B cell (primary cell): ENCODE measurements around the gene DNAAF1. TPM values are rescaled to one million over a fixed set of nuclear protein-coding genes. Genes with fewer than 3 reads are reported as not detected.

Experiments used
- ATAC-seq: fragments of 200-7000 bp; cut with Tn5 transposase; one replicate; pipeline ENCODE4 v1.10.0; 2021; ENCODE audit warnings: low read depth, mild to moderate bottlenecking, moderate number of reproducible peaks, moderate library complexity
- CTCF ChIA-PET: fragments of 350-600 bp; sonication (Branson Sonifier 250); formaldehyde crosslinking; loops from one replicate; lab custom pipeline; 2021; ENCODE audit warnings: antibody characterized with exemption, inconsistent platforms; lab: Charles Lee
- POLR2A ChIA-PET: fragments of 350-600 bp; sonication (Branson Sonifier 250); formaldehyde crosslinking; loops from one replicate; lab custom pipeline; 2021; ENCODE audit warnings: antibody characterized with exemption; lab: Charles Lee
- DNase-seq: peaks from one replicate; pipeline ENCODE4 v3.0.0; 2013
- H2AFZ ChIP-seq: 2 replicates; pipeline ENCODE4 v1.6.1; 2012; ENCODE audit warnings: mild to moderate bottlenecking, low read depth, low read length; ENCODE audit not compliant: insufficient read depth, poor library complexity, severe bottlenecking
- H3K27ac ChIP-seq, 2 donors: 1 replicate in 1 of 2; 2 replicates in 1 of 2; pipeline ENCODE4 v1.5.1; 2012 to 2013; ENCODE audit warnings: low read length in 2 of 2, mild to moderate bottlenecking in 2 of 2, moderate library complexity in 1 of 2
- H3K27me3 ChIP-seq, 4 experiments: fragments of 200-600 bp in 1 of 4; sonication (generic) in 1 of 4; replicated peaks in 1 of 4; 1 replicate in 2 of 4; 2 replicates in 2 of 4; pipeline versions ENCODE4 v1.6.1 to v1.7.0; 2013 to 2016; ENCODE audit warnings: low read length in 3 of 4, mild to moderate bottlenecking in 2 of 4, mixed read lengths in 1 of 4, moderate library complexity in 1 of 4; ENCODE audit not compliant: insufficient read depth in 4 of 4, control insufficient read depth in 3 of 4; ENCODE audit errors: control extremely low read depth in 1 of 4
- H3K36me3 ChIP-seq, 2 experiments: replicated peaks in 1 of 2; 1 replicate in 1 of 2; 2 replicates in 1 of 2; pipeline versions ENCODE4 v1.6.1 to v1.7.1; 2013; ENCODE audit warnings: low read length in 1 of 2; ENCODE audit not compliant: insufficient read depth in 2 of 2, control insufficient read depth in 1 of 2; ENCODE audit errors: control extremely low read depth in 1 of 2, extremely low read depth in 1 of 2
- H3K4me1 ChIP-seq, 2 donors: fragments of 200-600 bp in 1 of 2; sonication (generic) in 1 of 2; 1 replicate in 1 of 2; 2 replicates in 1 of 2; pipeline versions ENCODE4 v1.5.1 to v1.6.1; 2013 to 2017; ENCODE audit warnings: low read length in 2 of 2; ENCODE audit not compliant: control insufficient read depth in 2 of 2, insufficient read depth in 2 of 2
- H3K4me2 ChIP-seq: replicated peaks from 2 replicates; pipeline ENCODE3; 2012; ENCODE audit warnings: mild to moderate bottlenecking, low read depth, low read length; ENCODE audit not compliant: poor library complexity, severe bottlenecking
- H3K4me3 ChIP-seq, 5 experiments: fragments of 200-600 bp in 1 of 5; sonication (generic) in 1 of 5; 1 replicate in 3 of 5; 2 replicates in 2 of 5; pipeline versions ENCODE4 v1.5.1 to v1.7.0; 2011 to 2016; ENCODE audit warnings: low read length in 4 of 5, mild to moderate bottlenecking in 4 of 5, low read depth in 2 of 5, control low read depth in 1 of 5, moderate library complexity in 1 of 5; ENCODE audit not compliant: insufficient read depth in 1 of 5; ENCODE audit errors: control extremely low read depth in 1 of 5, extremely low read depth in 1 of 5
- H3K79me2 ChIP-seq: fragments of 200-600 bp; sonication (generic); one replicate; pipeline ENCODE4 v1.6.0; 2016; ENCODE audit warnings: low read length; ENCODE audit not compliant: control insufficient read depth, insufficient read depth
- H3K9ac ChIP-seq: fragments of 200-600 bp; sonication (generic); 2 replicates; pipeline ENCODE4 v1.6.1; 2017; ENCODE audit warnings: mild to moderate bottlenecking, low read length, moderate library complexity
- H3K9me3 ChIP-seq, 3 donors: one replicate each; pipeline versions ENCODE4 v1.6.1 to v1.7.1; 2013; ENCODE audit warnings: low read length in 2 of 3; ENCODE audit not compliant: control insufficient read depth in 2 of 3, insufficient read depth in 1 of 3; ENCODE audit errors: control extremely low read depth in 1 of 3
- H4K20me1 ChIP-seq: 2 replicates; pipeline ENCODE4 v1.6.0; 2012; ENCODE audit warnings: mild to moderate bottlenecking, low read length; ENCODE audit not compliant: insufficient read depth, control insufficient read depth, poor library complexity, severe bottlenecking
- H3K27ac Mint-ChIP-seq: one replicate; pipeline ENCODE4 v1.8.0; 2021; ENCODE audit warnings: mixed read lengths
- H3K27me3 Mint-ChIP-seq: one replicate; pipeline ENCODE4 v1.8.0; 2021; ENCODE audit warnings: mixed read lengths
- H3K4me1 Mint-ChIP-seq: one replicate; pipeline ENCODE4 v1.8.0; 2021; ENCODE audit warnings: mixed read lengths
- H3K4me3 Mint-ChIP-seq: one replicate; pipeline ENCODE4 v1.8.0; 2021; ENCODE audit warnings: mixed read lengths
- H3K9me3 Mint-ChIP-seq: one replicate; pipeline ENCODE4 v1.8.0; 2022; ENCODE audit warnings: mixed read lengths; ENCODE audit not compliant: insufficient read depth
- CTCF ChIP-seq: fragments of 200-600 bp; IDR thresholded peaks from one replicate; pipeline ENCODE4 v1.8.0; 2022; ENCODE audit warnings: antibody characterized with exemption, mild to moderate bottlenecking
- EZH2 ChIP-seq: IDR thresholded peaks from 2 replicates; pipeline ENCODE4 v1.6.1; 2012; ENCODE audit warnings: borderline replicate concordance, low read depth, mild to moderate bottlenecking, moderate library complexity, low read length; ENCODE audit not compliant: insufficient read depth, poor library complexity, severe bottlenecking
- WGBS: methylation state at CpG from one replicate; pipeline ENCODE4 v1.1.5; 2013; ENCODE audit warnings: missing lambda C conversion rate; ENCODE audit not compliant: insufficient coverage; 5-methylcytosine and 5-hydroxymethylcytosine counted together
- intact Hi-C: fragments of 100-400 bp; cut with micrococcal nuclease; formaldehyde crosslinking; loops from one replicate; pipeline ENCODE4 v1.10.0; 2022
- polyA plus RNA-seq: library from polyadenylated mRNA; depleted of rRNA; stranded (reverse); fragments of >200 nt; gene quantifications from 2 replicates; pipeline ENCODE4 v1.2.3, GENCODE V29; 2012
- total RNA-seq, 2 donors: library from RNA; stranded (reverse); fragments of 120-200 nt in 1 of 2; gene quantifications; 1 replicate in 1 of 2; 2 replicates in 1 of 2; pipeline versions ENCODE4 v1.2.3 to v1.2.4, GENCODE V29; 2013 to 2022

Gene DNAAF1
- total and polyA plus RNA-seq, 2 donors (not counting 1 experiment from before 2014, with no cell fraction given) = 0.24 to 0.30 TPM

DNA sequence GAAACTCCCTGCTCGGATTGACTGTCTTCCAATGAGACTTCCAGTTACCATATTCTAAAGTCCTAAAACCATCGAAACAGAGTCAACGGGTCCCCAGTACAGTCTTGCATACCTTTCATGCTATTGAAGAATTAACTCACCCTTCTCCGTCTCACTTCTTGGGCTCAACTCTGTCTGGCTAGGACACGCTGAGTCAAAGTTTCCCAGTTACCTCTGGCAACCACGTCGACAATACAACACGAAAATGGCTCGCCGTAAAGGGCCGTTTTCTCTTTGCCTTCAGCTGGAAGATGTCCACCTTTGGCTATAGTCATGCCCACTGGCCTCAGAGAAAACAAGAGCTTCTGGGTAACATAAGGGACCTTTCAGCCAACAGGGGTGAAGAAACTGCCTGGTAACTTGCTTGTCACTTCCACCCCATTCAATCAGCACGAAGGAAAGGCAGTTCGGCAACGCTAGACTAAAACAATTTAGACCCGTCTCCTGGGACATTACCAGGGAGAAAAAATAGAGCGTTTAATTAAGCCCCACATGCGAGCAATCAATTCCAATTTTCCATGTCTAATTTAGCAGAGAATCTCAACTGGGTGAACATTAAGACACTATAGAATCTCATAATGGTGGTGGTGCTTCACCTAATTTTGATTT is 73.2 kb downstream of the DNAAF1 start:
- Mint-ChIP-seq H3K9me3 (no peaks in the 10 kb centered on the region), H3K27ac (no peak overlapping the region), H3K4me1 (no peaks in the 10 kb centered on the region), H3K4me3 (no peak overlapping the region), H3K27me3 (peaks cover 20% of the 10 kb centered on the region)
- Histone ChIP-seq H3K4me1 (no peaks in the 10 kb centered on the region), H3K36me3 (no peaks in the 10 kb centered on the region), H3K27me3 (no peaks in the 10 kb centered on the region), H3K4me3 (no peak overlapping the region), H3K9ac (no peak overlapping the region), H2AFZ (no peak overlapping the region), H4K20me1 (no peaks in the 10 kb centered on the region), H3K27ac (no peak overlapping the region), H3K4me2 (no peak overlapping the region), H3K79me2 (no peaks in the 10 kb centered on the region), H3K9me3 (no peaks in the 10 kb centered on the region)
- no peak for TF ChIP-seq CTCF
- TF ChIP-seq EZH2 = no peak
- WGBS = 90% methylated on average over 14 of the region's 17 CpGs
- ChIA-PET POLR2A (no interaction called here), CTCF (no interaction called here)
- ATAC-seq (no peak), DNase-seq (no peak)
- intact Hi-C loops = no loop called here

DNA sequence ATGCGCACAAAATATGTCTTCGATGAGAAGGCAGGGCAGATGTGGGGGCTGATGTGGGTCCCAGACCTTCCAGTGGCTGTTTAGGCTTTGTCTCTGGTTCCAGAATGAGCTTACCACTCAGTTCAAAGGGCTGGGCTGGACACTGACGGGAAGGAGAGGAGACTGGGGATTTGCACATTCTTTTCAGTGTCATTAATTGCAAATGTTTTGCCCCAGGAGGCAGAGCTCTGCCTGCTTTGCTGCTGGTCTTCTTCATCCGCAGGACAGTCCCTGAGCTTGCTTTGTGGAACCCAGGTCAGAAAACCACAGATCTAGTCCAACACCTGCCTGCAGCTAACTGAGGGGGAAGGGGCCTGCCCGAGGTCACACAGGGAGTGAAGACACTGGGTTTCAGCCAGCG is 73.8 kb downstream of the DNAAF1 start:
- no peaks in the 10 kb centered on the region for H4K20me1 ChIP-seq
- no peak overlapping the region for H3K27ac ChIP-seq
- H2AFZ ChIP-seq = no peak overlapping the region
- CTCF ChIA-PET = no interaction called here
- Mint-ChIP-seq H3K27me3 (peaks cover 20% of the 10 kb centered on the region), H3K9me3 (no peaks in the 10 kb centered on the region), H3K27ac (no peak overlapping the region), H3K4me3 (no peak overlapping the region), H3K4me1 (no peaks in the 10 kb centered on the region)
- no peaks in the 10 kb centered on the region for H3K36me3 ChIP-seq
- no peak overlapping the region for H3K4me3 ChIP-seq
- no peak for DNase-seq
- no peaks in the 10 kb centered on the region for H3K27me3 ChIP-seq
- intact Hi-C loops = no loop called here
- POLR2A ChIA-PET = interaction anchor here (0.6 kb wide), 1 partner anchor 694 kb away, joined by 3 read pairs; no protein-coding TSS in a partner anchor
- no peak overlapping the region for H3K9ac ChIP-seq
- ATAC-seq = no peak
- H3K79me2 ChIP-seq = no peaks in the 10 kb centered on the region
- H3K4me1 ChIP-seq = no peaks in the 10 kb centered on the region
- WGBS = 83% methylated on average over 5 of the region's 6 CpGs
- no peak for TF ChIP-seq CTCF
- TF ChIP-seq EZH2 = no peak
- H3K9me3 ChIP-seq = no peaks in the 10 kb centered on the region
- H3K4me2 ChIP-seq = no peak overlapping the region
